ENCODE results near the gene PACSIN1.

DNA sequence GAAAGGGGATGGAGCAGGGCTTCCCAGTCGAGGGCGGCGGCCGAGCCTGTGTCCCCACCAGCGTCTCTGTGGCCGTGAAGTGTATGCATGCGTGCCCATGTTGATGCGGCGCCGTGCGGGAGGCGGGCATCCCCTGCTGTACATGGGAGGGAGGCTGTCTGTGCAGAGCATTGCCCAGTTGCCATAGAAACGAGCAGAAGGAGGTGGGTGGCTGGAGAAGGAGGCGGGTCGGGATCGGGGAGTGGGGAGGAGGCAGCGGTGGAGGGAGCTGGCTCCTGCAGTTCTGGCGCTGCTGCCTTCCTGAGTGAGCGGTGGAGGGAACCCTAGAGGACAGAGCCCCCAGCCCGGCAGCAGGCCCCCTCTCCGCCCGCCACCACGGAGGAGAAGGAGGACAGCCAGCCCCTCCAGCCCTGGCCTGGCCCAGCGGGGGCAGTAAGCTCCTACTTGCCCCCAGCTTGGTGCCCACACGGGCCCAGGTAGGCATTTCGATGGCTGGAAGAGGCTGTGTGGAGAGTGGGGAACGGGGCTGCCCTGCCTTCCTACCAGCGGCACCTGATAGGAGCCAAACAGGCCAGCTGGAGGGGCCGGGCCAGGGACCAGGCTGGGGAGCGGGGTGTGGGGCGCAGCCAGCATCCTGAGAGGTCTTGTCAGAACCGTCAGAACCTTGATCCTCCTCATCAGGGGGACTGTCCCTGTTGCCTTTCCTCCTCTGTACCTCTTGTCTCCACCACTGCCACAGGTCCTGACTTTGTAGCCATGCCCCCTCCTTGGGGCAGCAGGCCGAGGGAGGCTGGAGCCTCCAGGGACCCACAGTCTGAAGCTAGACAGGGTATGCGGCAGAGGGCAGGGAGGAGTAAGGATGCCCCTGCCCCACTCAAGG, 49.0 kb downstream of the PACSIN1 start:
- TF ChIP-seq, protein P1, sequence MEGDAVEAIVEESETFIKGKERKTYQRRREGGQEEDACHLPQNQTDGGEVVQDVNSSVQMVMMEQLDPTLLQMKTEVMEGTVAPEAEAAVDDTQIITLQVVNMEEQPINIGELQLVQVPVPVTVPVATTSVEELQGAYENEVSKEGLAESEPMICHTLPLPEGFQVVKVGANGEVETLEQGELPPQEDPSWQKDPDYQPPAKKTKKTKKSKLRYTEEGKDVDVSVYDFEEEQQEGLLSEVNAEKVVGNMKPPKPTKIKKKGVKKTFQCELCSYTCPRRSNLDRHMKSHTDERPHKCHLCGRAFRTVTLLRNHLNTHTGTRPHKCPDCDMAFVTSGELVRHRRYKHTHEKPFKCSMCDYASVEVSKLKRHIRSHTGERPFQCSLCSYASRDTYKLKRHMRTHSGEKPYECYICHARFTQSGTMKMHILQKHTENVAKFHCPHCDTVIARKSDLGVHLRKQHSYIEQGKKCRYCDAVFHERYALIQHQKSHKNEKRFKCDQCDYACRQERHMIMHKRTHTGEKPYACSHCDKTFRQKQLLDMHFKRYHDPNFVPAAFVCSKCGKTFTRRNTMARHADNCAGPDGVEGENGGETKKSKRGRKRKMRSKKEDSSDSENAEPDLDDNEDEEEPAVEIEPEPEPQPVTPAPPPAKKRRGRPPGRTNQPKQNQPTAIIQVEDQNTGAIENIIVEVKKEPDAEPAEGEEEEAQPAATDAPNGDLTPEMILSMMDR (IDR thresholded peaks at IDR 0.05): no peak
- no peak for TF ChIP-seq POLR2A (IDR thresholded peaks at IDR 0.05)
